GM18498 (cell line): ENCODE data around the gene SAMD14.

Experiments
- ATAC-seq: cut with Tn5 transposase; IDR thresholded peaks from one replicate; pipeline ENCODE4 v1.9.1; 2021; ENCODE audit warnings: mild to moderate bottlenecking, moderate library complexity; ENCODE audit not compliant: unreplicated experiment

SAMD14 gene

DNA sequence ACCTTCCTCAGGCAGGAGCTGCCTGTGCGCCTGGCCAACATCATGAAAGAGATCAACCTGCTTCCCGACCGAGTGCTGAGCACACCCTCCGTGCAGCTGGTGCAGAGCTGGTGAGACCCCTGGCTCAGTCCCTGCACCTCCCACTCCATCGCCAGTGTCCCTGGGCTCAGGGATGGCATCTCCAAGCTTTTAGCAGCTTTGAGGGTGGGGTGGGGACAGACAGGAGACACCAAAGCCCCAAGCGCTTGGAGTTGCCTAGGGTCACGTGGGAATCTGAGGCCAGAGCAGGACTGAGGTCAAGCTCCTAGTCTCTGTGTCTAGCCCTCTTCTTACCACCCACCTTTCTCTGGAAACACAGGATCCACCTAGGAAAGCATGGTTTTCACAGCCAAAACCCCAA is 32.5 kb downstream of the SAMD14 start:
- no peak for ATAC-seq

DNA sequence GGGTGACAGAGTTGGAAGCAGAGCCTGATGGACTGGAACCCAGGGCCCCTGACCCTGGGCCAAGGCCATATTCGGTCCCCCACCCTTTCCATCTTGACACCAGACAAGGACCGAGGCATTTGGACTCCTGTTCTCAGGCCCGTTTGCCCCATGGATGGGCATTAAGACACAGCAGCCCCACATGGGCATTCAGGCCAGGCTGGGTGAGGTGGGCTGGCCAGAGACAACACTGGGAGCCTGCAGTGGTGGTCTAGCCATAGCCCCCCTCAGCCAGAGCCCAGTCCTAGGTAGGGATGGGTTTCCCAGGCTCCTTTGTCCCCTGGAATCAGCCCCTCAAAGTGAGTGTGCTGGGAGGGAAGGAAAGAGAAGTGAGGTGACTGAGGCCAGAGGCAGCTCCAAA is 33.2 kb downstream of the SAMD14 start:
- no peak for ATAC-seq

DNA sequence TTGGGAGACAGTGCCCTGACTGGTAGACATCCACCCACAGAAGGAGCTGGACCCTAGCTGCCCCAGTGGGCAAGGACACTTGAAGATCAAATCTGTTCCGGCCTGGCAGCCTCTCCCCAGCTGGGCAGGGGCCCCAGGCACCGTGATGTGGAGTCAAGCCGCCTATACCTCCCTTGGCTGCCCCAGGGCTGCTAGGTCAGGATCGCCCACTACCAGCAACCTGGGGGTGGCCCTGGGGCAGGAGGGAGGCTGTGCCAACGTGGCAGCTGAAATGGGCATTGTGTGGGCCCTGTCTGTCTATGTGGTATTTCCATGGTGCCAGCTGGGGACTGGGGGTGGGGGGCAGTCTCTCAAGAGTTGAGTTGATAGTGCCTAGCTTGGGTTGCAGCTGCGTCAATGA is 33.9 kb downstream of the SAMD14 start:
- ATAC-seq: no peak

DNA sequence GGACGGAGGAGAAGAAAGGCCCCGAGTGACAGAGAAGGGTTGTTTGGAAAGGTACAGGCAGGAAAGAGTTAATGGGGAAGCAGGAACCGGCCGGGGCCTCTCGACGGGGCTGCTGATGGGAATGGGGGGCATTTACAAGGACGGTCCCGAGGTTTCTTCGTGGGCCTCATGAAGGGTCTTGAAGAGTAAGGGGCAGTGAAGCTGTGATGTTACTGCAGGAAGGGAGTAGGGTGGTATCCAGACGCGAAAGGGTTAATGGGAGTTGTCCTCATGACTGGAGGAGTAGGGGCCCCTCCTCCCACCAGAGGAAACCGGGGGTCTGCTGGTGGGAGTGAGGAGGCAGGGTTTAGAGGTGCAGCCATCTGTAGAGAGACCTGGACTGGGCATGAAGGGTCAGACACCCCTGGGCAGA is 34.3 kb downstream of the SAMD14 start:
- ATAC-seq: no peak

DNA sequence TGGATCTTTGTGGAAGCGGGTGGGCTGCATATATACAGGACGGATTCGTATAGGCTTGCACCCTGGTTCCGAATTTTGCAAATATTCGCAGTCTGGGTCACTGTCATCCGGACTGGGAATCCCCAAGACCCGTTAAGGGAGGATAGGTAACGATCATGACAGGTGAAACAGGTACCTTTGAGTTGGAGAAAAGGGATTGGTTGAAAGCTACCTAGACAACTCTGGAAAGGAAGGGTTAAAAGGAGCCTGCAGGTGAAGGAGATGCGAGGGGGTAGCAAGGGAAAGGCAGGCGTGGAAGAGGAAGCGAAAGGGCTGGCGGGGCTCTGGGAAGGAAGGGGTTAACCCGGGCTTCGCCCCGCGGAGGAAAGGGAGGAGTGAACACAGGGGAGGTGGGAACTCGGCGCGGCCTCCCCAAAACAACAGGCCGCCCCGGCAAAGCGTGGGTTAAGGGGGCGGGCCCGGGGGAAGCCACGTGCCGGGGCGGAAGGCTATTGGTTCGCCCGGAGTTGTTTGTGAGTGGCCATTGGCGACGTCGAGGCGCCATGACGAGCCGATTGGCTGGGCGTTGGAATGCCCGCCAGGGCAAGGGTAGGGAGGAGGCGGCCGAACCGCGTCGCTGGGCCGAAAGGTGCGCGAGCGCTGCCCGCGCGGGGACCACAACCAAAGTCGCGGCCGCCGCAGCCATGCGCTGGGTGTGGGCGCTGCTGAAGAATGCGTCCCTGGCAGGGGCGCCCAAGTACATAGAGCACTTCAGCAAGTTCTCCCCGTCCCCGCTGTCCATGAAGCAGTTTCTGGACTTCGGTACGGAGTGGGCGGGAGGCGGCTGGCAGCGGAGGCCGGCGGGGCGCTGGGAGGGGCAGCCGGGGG is 35.0 kb downstream of the SAMD14 start, which contains the start of gene PDK2:
PDK2 (plus strand) TSS at position 599 of the 867 bp plus-strand sequence; CDS start at position 684, 85 bp downstream.
- ATAC-seq: peak; percentile 91

DNA sequence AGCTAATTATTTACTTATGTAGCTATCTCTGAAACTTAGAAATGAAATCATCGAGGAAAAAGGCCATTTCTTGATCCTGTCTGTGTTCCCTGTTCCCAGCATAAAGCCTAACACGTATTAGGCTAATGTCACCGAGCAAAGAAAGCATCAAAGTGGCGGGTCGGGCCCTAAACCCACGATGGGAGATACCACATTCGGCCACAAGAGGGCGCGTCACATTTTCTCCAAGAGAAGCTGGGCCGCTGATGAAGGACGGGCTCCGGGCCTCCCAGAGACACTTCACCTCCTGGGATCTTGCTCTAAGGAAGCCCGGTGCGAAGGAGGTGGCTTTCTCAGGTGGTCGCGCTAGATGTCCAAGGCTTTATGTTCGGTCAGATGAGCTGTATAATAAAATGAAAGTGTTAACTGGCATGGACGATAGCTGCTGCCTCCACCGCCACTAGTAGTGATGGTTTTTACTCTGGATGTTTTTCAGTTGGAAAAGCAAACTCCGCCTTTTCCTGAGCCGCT is 35.7 kb downstream of the SAMD14 start:
- peak; percentile 41 for ATAC-seq

DNA sequence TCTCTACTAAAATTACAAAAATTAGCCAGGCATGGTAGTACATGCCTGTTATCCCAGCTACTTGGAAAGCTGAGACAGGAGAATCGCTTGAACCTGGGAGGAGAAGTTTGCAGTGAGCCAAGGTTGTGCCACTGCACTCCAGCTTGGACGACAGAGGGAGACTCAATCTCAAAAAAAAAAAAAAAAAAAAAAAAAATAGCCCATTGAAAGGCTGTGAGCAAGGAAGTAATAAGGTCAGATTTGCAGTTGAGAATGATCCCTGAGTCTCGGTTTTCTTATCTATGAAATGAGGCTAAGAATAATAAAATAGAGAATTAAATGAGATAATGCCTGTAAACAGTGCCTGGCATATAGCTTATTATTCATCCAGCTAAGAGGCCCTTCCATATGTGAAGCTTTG is 36.2 kb downstream of the SAMD14 start:
- no peak for ATAC-seq

DNA sequence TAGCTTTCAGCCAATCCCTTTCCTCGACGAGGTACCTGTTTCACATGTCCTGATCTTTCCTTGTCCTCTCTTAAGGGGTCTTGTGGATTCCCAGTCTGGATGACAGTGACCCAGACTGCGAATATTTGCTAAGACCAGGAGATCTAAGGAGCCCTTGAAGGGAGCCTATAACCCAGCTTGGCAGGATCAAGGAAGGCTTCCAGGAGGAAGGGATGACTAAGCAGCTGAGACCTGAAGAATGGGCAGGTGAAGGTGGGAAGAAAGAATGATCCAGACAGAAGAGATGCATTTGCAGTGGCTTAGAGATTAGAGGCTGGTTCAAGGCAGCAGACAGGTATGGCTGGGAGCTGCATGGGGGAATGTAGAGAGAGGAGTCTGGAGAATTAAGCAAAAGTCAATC is 36.7 kb downstream of the SAMD14 start:
- no peak for ATAC-seq

DNA sequence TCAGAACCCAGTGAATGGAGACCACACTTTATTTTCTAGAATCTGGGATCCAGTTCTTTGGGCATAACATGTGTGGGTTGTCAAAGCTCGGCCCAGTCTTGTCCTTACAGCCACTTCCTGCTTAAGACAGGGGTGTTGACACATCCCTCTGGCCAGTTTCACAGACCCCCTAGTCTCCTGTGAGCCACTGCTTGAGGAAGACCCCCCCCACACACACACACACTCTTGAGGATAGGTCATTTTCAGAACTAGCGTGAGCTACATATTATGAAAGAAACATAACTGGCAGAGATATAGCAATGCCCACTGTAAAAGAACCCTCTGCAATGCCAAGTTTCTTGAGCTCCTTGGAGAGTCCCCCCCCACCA is 38.1 kb downstream of the SAMD14 start:
- no peak for ATAC-seq

DNA sequence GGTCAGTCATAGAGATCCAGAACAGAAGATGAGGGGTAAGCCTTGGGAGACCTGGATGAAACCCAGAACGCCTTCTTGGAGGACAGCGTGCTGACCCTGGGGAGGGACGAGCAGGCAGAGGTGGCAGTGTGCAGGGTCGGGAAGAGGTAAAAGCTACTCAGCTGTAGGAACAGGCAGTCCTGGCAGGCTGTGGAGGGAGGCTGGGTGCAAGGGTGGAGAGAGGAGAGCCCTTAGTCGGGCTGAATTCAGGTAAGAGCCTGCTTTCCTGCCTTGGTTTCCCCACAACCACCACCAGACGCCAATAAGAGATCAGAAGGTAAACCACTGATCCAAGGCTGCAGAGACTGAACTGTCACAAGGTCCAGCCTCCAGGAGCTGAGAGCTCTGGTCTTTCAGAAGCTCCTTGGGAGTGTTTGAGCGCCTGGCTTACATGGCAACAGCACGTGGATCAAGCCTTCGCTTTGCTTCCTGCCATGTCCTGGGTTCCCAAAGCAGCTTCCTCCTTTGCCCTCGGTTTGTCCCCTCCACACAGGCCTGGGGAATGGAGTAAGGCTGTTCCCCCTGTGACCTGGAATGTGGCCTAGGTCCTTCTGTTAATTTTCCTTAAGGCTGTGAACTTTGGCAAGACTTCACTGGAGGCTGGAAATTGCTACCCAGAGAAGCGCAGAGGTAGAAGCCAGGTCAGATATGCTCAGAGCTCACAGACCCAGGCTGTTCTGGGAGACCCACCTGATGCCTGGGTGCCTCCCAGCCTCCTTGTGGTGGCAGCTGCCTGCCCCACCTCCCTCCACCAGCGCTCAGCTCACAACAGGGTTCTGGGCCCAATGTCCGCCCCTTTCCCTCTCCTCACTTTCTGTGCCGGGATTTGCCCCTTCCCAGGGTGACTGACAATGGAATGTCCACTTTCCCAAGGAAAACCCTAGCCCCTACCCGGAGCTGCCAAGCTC is 38.7 kb downstream of the SAMD14 start:
- ATAC-seq: no peak

DNA sequence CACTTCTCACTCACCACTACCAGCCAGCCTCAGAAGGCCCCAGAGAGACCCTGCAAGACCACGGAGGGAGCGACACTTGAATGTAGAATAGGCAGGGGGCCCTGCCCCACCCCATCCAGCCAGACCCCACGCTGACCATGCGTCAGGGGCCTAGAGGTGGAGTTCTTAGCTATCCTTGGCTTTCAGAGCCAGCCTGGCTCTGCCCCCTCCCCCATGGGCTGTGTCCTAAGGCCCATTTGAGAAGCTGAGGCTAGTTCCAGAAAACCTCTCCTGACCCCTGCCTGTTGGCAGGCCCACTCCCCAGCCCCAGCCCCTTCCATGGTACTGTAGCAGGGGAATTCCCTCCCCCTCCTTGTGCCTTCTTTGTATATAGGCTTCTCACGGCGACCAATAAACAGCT is 39.9 kb downstream of the SAMD14 start:
- no peak for ATAC-seq

DNA sequence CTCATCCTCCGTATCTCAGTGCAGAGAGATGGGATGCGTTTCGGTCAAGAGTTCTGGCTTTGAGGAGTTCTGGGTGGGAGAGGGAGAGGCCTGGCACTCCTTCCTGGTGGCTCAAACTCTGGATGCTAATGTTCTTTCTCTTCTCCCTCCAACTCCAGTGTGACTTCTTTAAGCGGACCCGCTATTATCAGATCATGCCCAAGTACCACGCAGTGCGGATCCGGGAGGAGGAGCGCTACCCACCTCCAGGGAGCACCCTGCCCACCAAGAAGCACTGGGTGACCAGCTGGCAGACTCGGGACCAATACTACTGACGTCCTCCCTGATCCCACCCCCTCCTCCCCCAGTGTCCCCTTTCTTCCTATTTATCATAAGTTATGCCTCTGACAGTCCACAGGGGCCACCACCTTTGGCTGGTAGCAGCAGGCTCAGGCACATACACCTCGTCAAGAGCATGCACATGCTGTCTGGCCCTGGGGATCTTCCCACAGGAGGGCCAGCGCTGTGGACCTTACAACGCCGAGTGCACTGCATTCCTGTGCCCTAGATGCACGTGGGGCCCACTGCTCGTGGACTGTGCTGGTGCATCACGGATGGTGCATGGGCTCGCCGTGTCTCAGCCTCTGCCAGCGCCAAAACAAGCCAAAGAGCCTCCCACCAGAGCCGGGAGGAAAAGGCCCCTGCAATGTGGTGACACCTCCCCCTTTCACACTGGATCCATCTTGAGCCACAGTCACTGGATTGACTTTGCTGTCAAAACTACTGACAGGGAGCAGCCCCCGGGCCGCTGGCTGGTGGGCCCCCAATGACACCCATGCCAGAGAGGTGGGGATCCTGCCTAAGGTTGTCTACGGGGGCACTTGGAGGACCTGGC is 40.8 kb downstream of the SAMD14 start:
- no peak for ATAC-seq

DNA sequence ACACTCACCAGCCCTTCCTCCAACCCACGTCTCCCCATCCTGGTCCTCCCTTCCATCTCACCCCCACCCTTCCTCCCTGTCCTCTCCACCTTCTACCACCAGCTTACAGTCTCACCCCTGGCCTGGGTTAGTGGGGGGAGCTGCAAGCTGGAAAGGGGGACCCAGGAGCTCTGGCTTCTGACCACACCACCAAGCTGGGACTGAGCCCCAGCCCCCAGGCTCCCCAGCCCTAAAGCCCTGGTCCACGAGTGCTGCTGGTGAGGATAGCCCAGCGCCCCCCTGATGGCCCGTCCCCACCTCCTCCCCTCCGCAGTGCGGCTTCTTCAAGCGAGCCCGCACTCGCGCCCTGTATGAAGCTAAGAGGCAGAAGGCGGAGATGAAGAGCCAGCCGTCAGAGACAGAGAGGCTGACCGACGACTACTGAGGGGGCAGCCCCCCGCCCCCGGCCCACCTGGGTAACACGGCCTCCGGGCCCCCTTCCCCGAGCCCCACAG is 42.0 kb downstream of the SAMD14 start:
- no peak for ATAC-seq

DNA sequence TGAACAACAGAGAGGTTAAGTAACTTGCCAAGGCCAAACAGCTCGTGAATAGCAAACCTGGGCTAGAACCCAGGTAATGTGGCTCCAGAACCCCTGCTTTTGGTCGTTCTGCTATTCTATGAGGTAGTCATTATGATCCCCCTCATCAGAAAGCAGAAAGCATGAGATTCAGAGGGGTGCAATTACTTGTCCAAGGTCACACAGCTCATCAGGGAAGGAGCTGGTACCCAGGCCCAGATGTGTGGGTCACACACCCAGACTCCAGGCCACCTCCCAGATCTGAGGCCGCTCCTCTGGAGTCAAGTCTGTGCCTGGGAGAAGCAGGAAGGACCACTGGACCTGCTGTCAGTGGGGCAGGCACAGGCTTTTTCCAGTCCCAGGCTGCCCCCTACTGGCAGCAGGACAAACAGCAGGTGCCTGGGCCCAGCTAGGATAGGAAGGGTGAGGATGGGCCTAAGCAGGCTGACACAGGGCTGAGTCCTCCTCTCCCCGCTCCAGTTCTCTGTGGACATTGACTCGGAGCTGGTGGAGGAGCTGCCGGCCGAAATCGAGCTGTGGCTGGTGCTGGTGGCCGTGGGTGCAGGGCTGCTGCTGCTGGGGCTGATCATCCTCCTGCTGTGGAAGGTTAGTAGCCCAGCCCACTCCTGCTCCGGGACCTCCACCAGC is 42.6 kb downstream of the SAMD14 start:
- ATAC-seq: peak; percentile 67

DNA sequence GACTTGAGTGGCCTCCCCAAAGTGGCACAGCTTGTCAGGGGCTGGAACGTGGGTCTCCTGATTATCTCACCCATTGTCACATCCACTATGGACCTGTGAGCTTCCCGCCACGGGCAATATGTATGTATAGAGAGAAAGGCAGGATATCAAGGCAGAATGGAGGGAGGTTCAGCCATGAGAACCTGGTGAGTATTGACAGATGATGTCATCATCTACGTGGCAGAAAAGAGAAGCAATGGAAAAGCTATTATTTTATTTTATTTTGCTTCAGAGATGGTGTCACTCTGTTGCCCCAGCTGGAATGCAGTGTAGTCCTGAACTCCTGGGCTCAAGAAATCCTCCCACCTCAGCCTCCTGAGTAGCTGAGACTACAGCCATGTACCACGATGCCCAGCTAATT is 48.2 kb downstream of the SAMD14 start:
- ATAC-seq: no peak

DNA sequence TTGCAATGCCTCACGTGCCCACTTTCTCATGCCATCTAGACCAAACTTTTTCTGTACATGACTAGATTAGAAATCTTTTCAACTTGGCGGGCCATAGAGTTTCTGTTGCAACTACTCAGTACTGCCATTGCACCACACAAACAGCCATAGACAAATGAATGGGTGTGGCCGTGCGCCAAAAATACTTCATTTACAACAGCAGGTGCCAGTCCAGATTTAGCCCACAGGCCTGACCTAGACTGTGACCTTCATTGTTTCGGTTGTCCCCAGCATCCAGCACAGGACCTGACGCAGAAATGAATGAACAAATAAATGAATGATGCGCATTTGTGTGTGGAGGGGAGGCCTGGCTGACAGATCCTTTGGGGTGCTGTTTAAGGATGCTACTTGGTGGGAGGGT is 49.1 kb downstream of the SAMD14 start:
- no peak for ATAC-seq

DNA sequence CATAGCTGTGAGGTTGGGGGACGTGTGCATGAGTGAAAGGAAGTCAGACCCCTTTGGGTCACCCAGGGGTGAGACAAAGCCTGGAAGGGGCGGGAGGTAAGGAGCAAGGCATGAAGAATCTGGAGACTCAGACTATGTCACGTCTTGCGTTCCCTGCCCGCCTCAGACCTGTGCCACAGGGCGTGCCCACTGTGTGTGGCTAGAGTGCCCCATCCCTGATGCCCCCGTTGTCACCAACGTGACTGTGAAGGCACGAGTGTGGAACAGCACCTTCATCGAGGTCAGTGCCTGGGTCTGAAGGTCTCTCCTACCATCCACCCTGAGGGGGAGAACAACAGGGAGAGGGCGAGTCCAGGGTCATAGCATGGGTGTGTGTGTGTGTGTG is 49.9 kb downstream of the SAMD14 start:
- no peak for ATAC-seq

DNA sequence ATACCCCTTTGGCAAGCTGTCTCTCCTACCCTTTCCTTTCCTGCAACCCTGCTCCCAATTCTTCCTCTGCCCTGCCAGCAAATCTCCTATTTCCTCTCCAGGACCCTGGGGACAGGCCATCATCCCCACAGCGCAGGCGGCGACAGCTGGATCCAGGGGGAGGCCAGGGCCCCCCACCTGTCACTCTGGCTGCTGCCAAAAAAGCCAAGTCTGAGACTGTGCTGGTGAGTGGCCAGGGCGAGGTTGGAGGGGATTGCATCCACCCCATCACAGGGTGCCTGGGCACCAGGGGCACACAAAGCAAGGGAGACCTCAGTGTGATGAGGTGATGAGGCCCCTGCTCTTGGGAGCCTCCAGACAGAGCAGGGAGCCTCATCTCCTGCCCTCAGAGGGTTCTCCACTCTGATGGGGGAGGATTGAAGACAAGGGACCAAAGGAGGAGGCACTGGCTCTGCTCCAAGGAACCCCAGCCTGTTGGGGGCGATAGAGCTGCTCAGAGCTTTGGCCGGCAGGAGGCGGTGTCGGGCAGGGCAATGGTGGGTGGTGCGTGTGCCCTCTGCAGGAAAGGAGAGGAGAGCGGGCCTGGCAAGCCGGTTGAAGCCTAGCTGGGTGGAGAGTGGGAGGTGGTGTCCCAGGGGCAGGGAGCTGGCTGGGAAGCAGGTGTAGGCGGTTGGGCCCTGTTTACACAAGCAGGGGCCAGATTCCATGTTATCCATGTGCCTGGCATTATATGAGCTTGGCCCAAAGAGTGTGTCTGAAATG is 50.4 kb downstream of the SAMD14 start:
- no peak for ATAC-seq

DNA sequence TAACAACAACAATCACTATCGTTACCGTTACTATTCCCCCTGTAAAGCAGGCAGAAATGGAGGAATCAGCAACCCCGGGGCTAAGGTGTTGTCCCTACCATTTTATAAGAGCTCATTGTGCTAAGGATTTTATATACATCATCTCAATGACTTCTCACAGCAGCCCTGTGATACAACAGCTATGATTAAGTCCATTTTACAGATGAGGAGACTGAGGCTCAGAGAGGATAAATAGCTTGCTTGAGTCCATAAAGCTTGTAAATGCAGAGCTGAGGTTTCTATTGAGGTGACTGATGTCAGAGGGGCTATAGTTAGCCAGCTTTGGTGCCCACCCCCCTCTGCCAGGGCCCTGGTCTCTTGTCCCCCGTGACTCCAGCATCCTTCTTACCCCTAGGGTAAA is 51.5 kb downstream of the SAMD14 start:
- no peak for ATAC-seq
